ENCODE data around the gene KCTD13.
A peak's percentile ranks its signal among the peaks of the same experiment; 100 is the strongest.

KCTD13 gene

GRCh38 chr16:29898804-29899515 is 27.1 kb downstream of the KCTD13 start:
- TF ChIP-seq CTCF (IDR thresholded peaks at IDR 0.05; ENCODE audit: insufficient read depth, low read depth, low read length, missing control alignments): no peak
- H3K4me3 ChIP-seq (ENCODE audit: low read length): peak overlapping the region; percentile 68
- no peak for DNase-seq (ENCODE audit: low read depth)

- H3K4me3 ChIP-seq (ENCODE audit: low read length): peak overlapping the region; percentile 68
- no peak for TF ChIP-seq CTCF (IDR thresholded peaks at IDR 0.05; ENCODE audit: insufficient read depth, low read depth, low read length, missing control alignments)
- DNase-seq (ENCODE audit: low read depth): no peak
Measured at GRCh38 chr16:29898135-29898803, 27.8 kb downstream of the KCTD13 start.

GRCh38 chr16:29897333-29897732 is 28.7 kb downstream of the KCTD13 start:
- no peak for TF ChIP-seq CTCF (IDR thresholded peaks at IDR 0.05; ENCODE audit: insufficient read depth, low read depth, low read length, missing control alignments)
- H3K4me3 ChIP-seq (ENCODE audit: low read length): no peak overlapping the region
- DNase-seq (ENCODE audit: low read depth): no peak

- no peak overlapping the region for H3K4me3 ChIP-seq (ENCODE audit: low read length)
- no peak for DNase-seq (ENCODE audit: low read depth)
- no peak for TF ChIP-seq CTCF (IDR thresholded peaks at IDR 0.05; ENCODE audit: insufficient read depth, low read depth, low read length, missing control alignments)
Measured at GRCh38 chr16:29896841-29897240, 29.2 kb downstream of the KCTD13 start.

GRCh38 chr16:29894352-29894751 is 31.7 kb downstream of the KCTD13 start:
- no peak for DNase-seq (ENCODE audit: low read depth)
- TF ChIP-seq CTCF (IDR thresholded peaks at IDR 0.05; ENCODE audit: insufficient read depth, low read depth, low read length, missing control alignments): no peak
- H3K4me3 ChIP-seq (ENCODE audit: low read length): no peak overlapping the region

- no peak overlapping the region for H3K4me3 ChIP-seq (ENCODE audit: low read length)
- DNase-seq (ENCODE audit: low read depth): no peak
- no peak for TF ChIP-seq CTCF (IDR thresholded peaks at IDR 0.05; ENCODE audit: insufficient read depth, low read depth, low read length, missing control alignments)
Measured at GRCh38 chr16:29893553-29893952, 32.5 kb downstream of the KCTD13 start.

GRCh38 chr16:29892458-29892813 is 33.6 kb downstream of the KCTD13 start:
- no peak overlapping the region for H3K4me3 ChIP-seq (ENCODE audit: low read length)
- TF ChIP-seq CTCF (IDR thresholded peaks at IDR 0.05; ENCODE audit: insufficient read depth, low read depth, low read length, missing control alignments): no peak

More at GRCh38 chr16:29892458-29892813, 33.6 kb downstream of the KCTD13 start:
- no peak for DNase-seq (ENCODE audit: low read depth)

All from epithelial cell of esophagus (primary cell).